HT1080 (cell line): ENCODE data around the gene MEGF8. TPM values are rescaled to one million over a fixed set of nuclear protein-coding genes. Genes with fewer than 3 reads are reported as not detected.

Experiments used
- DNase-seq: peaks from one replicate; pipeline ENCODE4 v3.0.0-alpha.2; 2015; ENCODE audit warnings: low read depth
- total RNA-seq: library from RNA; depleted of rRNA; stranded (reverse); fragments of >200 nt; shearing (Covaris generic); gene quantifications from 2 replicates; pipeline ENCODE4 v1.2.3, GENCODE V29; 2014

Gene MEGF8
- total RNA-seq, 1 experiment from 2014 or later = 13.2 TPM

GRCh38 chr19:42386974-42387707 lies 61.7 kb downstream of the MEGF8 start:
- peak; percentile 50 for DNase-seq

DNA sequence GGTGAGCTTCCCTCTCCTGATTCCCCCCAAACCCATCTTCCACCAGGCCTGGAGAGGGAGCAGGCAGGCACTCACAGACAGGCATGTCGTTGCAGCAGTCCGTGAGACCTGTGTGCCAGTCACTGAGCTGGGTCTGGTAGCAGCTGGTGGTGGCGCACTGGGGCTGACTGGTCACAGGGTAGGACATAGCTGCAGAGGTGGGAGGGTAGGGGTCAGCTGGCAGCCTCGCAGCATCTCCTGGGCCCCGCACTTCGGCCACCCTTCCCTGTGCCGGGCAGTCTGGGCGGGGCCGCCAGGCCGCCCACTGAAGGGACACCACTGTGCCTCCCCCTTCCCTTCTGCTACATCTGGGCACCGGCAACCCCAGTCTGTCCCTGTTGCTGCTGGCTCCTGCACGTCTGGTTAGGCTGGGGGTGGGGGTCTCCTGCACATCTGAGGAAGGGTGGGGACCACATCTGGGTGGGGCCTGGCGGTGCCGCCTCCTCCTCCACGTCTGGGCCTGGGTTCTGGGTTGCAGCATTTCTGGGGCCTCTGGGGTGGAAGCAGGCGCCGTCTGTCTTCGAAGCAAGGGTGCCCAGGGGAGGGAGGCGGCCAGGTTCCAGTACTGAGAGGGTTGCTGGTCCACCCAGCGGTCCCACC lies 63.5 kb downstream of the MEGF8 start:
- no peak for DNase-seq

GRCh38 chr19:42389899-42390298 lies 64.5 kb downstream of the MEGF8 start, which contains the start of gene CNFN:
CNFN (minus strand) TSS chr19:42390297; CDS start chr19:42389037, 1,260 bp downstream.
- no peak for DNase-seq

DNA sequence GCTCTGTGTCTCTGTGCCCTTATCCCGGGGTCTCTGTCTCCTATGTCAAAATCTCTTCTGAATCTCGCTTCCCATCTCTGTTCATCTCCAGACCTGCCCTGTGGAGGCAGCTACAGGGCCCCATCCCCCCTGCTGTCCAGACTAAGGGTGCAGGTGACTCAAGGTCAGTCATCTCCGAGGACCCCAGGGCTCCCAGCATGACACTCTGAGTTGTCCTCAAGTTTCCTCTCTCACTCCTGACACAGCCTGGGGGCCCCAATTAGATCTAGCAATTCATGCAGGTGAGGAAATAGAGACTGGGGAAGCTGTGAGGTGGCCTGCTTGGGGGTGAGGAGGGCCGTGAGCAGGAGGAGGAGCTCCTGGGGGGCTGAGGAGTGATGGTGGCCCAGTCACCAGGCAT lies 66.7 kb downstream of the MEGF8 start:
- DNase-seq = no peak

GRCh38 chr19:42394751-42395150 lies 69.3 kb downstream of the MEGF8 start:
- DNase-seq = peak; percentile 32

DNA sequence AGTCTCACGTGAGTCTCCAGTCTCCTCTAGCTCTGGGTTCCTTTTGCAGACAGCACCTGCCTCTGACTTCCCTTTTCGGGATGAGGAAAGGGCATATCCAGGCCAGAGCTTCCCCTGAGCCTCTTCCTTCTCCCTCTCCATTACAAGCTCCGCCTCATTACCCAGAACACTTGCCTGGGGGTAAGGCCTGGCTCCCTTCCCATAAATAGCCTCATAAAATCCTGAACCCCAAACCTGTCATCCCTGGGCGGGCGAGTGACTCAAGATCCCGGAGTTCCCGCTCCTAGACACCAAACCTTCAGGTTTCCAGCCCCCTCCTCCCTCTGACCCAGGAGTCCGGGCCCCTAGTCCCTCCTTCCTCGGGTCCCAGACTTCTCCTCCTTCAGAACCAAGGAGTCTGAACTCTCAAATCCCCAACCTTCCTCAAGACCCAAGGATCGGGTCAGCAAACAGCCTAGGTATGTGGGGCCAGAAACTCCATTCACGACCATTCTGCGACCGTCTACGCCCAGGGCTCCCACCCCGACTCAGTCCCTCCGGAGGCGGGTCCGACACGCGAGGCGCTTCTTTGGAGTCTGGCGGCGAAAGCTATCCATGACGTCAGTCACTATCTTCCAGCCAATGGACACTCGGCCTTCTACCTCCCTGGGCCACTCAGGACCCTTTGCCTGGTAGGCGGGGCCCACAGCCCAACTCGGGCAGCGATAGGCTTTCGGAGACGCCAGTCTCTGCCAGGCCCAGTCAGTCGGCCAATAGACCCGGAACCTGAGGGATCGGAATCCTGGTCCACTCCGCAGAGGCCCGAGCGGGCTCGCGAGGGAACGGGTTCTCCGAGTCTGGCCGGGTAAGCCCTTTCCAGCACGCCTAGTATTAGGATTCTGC lies 71.2 kb downstream of the MEGF8 start:
- DNase-seq = peak; percentile 96

DNA sequence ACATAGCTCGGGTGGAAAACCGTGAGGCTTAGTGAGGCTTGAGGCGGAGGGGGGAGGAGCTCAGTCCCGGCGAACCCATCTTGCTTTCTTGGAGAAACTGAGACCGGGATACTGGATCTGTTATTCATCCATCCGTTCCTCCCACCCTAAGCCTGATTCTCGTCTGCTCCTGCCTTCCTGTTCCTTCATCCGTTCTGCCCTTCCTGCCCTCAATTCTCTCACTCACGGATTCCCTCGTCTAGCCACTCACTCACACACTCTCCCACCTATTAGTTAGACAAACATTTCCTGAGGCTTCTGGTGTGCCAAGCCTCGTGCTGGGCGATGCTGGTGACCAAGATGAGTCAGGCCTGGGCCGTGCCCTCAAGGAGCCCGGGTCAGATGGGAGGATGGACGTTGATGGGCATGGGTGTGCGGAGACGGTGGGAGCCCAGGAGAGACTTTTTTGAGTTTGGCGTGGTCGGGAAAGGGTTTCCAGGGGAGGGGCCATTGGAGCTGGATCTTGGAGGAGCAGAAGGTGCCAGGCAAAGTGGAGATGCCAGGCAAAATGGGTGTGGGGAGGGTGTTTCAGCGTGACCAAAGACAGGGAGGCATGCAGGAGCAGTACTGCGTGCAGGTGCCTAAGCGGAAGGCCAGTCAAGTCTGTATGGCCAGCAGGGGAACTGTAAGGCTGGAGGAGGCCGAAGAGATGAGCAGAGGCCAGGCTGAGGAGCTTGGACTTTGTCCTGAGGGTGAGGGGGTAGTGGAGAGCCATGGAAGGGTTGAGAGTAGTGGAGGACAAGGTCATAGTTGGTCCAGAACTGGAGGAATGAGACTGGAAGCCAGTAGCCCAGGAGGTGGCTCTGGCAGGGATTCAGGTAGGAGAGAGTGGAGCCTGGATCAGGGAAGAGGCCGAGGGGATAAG lies 72.1 kb downstream of the MEGF8 start:
- no peak for DNase-seq

GRCh38 chr19:42400404-42400803 lies 75.0 kb downstream of the MEGF8 start:
- no peak for DNase-seq

- DNase-seq = peak; percentile 55
These were observed 76.2 kb downstream of the MEGF8 start for GRCh38 chr19:42401365-42402303.

DNA sequence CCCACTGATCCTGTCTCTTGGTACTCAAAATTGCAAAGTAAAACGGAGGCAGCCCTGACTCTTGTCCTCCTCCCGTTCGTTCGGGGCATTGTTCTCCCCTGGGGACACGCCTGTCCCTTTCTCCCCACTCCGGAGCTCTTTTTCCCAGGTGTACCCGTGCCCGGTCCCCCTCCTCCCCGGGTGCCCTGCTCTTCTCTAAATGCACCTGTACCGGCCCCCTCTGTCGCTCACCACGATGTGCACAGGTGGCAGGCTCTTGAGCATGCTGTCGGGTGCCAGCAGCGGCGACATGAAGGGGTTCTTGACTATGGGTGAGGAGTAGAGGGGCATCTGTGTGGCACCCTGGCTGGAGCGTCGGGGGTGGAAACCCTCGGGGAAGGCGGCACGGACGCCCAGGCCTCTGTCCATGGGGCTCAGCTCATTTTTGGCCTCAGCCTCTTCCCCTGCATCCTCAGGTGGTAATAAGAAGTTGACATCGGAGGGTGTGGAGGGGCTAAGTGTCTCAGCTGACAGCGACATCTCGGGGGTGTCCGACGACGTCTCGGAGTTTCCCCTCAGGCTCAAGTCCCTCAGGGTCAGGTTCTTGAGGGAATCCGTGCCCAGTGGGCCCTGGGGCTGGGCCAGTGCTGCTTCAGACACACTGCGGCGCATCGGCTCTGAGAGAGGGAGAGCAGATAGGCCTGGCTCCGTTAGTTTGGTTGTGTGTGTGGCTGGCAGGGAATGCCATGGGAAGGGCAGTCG lies 77.1 kb downstream of the MEGF8 start:
- no peak for DNase-seq

- no peak for DNase-seq
These were observed 78.2 kb downstream of the MEGF8 start for GRCh38 chr19:42403586-42403985.

GRCh38 chr19:42406111-42406510 lies 80.7 kb downstream of the MEGF8 start:
- no peak for DNase-seq

DNA sequence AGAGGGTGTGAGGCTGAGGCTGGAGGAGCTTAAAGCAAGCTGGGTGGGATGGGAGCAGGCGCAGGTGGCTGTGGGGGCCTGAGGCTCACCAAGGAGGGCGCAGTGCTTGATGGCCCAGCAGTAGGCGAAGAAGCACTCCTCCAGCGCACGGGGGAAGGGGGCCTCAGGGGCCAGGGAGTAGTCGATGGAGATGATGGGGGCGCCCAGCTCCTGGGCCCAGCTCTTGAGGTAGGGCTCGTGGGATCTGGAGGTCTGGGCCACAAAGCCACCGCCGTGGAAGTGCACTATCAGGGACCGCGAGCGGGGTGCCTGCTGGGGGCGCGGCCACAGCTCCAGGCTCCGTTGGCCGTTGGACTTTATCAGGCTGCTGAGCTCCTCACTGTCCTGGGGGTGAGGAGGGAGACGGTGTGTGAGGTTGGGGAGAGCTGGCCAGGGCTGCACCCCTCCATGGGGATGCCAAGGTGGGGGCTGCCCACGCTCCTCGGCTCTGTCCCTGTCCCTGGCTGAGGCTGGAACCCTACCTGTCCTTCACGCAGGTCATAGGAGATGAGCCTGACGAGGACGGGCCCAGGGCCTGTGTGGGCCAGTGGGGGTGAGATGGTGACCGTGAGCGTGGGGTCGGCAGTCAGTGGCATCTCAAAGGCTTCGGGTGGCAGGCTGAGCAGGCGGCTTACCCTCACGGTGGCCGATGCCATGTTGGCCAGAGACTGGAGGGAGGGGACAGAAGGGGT lies 81.8 kb downstream of the MEGF8 start:
- no peak for DNase-seq

- no peak for DNase-seq
These were observed 82.4 kb downstream of the MEGF8 start for GRCh38 chr19:42407816-42408175.

DNA sequence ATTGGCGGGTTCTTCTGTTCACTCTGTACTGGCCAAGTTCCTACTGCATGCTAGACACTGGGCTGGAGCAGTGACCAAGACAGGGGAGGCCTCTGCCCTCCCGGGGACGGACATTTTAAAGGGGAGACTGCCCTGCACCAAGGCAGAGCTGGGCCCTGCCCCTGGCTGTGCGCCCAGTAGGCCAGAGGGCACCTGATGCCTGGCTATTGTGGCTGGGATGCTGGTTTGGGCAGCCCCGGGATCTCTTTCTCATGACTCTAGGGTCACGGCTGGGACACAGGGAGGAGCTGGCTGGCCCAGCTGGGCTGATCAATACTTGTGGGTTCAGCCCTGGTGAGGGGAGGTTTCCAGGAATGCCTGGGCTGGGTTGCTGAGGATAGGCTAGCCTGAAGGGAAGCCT lies 84.0 kb downstream of the MEGF8 start:
- no peak for DNase-seq

DNA sequence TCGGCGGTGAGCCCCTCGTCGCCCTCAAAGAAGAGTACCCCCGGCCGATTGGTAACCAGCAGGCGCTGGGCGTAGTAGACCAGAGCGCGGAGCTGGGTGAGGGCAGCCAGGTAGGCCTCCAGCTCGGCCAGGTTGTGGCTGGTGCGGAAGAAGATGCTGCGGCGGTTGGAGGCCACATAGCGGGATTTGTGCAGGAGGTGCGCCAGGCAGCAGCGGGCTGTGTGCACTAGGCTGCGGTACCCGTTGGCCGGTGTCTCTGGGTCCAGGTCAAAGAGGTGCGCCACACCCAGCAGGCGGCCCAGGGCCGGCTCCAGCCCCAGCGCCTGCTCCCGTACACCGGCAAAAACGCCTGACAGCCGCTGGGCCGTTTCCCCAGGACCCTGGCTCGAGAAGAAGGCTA lies 84.9 kb downstream of the MEGF8 start:
- DNase-seq = no peak

- DNase-seq = no peak
These were observed 86.2 kb downstream of the MEGF8 start for GRCh38 chr19:42411581-42412178.

DNA sequence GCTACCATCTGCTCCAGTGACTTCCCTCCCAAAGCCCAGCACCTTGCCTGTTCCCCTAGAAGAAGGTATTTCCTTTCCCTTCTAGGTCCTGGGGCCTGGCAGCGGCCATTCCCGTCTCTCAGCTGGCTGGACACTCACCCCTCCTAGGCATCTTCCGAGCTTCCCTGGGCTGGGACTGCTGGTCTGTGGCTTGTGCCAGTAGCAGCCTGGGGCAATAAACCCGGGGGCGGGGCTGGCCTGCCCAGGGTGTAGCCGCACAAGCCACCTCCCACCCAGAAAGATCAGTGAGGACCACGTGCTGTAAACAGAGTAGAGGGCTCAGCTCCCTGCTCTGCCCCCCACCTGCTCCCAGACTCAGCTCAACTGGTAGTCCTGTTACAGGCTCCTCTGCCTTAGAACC lies 86.8 kb downstream of the MEGF8 start:
- no peak for DNase-seq
